IMR-90 (cell line): ENCODE data around the gene CHRNB1. TPM values are rescaled to one million over a fixed set of nuclear protein-coding genes. Genes with fewer than 3 reads are reported as not detected.
A peak's percentile ranks its signal among the peaks of the same experiment; 100 is the strongest.

ENCODE experiments used
- ATAC-seq: fragments of 200-7000 bp; cut with Tn5 transposase; 2 replicates; pipeline ENCODE4 v1.9.1; 2020; ENCODE audit warnings: low read depth, mild to moderate bottlenecking, moderate library complexity
- BruUV-seq: library from RNA; stranded (reverse); fragments of 400-500 nt; replicated peaks from 2 replicates; lab custom pipeline; 2021; lab: Mats Ljungman, UMichigan
- CTCF ChIA-PET: fragments of 300-600 bp; formaldehyde crosslinking; extraction: SDS; loops from one replicate; lab custom pipeline; 2021; ENCODE audit warnings: antibody characterized with exemption; lab: Yijun Ruan, JAX
- POLR2A ChIA-PET: fragments of 300-600 bp; sonication (Branson Sonifier 250); formaldehyde crosslinking; loops from one replicate; lab custom pipeline; 2022; ENCODE audit warnings: antibody characterized with exemption; ENCODE audit not compliant: unreplicated experiment; lab: Charles Lee
- DNase-seq: peaks from one replicate; pipeline ENCODE4 v3.0.0; 2013
- H2AFZ ChIP-seq: replicated peaks from 2 replicates; pipeline ENCODE3; 2013; ENCODE audit warnings: low read length, mild to moderate bottlenecking; ENCODE audit not compliant: poor library complexity
- H2AK5ac ChIP-seq: 2 replicates; pipeline ENCODE4 v1.6.1; 2013; ENCODE audit warnings: low read depth, low read length, inconsistent platforms
- H2AK9ac ChIP-seq: replicated peaks from 2 replicates; pipeline ENCODE3; 2013; ENCODE audit warnings: mild to moderate bottlenecking, low read depth, low read length, moderate library complexity; ENCODE audit not compliant: poor library complexity
- H2BK120ac ChIP-seq: 2 replicates; pipeline ENCODE4 v1.6.1; 2013; ENCODE audit warnings: low read depth, low read length, inconsistent platforms
- H2BK15ac ChIP-seq: 3 replicates; pipeline ENCODE4 v1.6.1; 2013; ENCODE audit warnings: low read depth, low read length, inconsistent platforms
- H2BK20ac ChIP-seq: 2 replicates; pipeline ENCODE4 v1.6.1; 2013; ENCODE audit warnings: low read depth, mild to moderate bottlenecking, inconsistent platforms, low read length, moderate library complexity
- H2BK5ac ChIP-seq: 2 replicates; pipeline ENCODE4 v1.6.1; 2013; ENCODE audit warnings: mild to moderate bottlenecking, low read depth, low read length, inconsistent platforms; ENCODE audit not compliant: poor library complexity, severe bottlenecking
- H3K14ac ChIP-seq: replicated peaks from 2 replicates; pipeline ENCODE4 v1.6.1; 2013; ENCODE audit warnings: low read depth, low read length, inconsistent platforms
- H3K18ac ChIP-seq: 2 replicates; pipeline ENCODE4 v1.6.1; 2013; ENCODE audit warnings: low read depth, low read length, control low read depth
- H3K23ac ChIP-seq: 2 replicates; pipeline ENCODE4 v1.6.1; 2013; ENCODE audit warnings: low read depth, low read length, inconsistent platforms
- H3K27ac ChIP-seq: 2 replicates; pipeline ENCODE4 v1.5.1; 2013; ENCODE audit warnings: mild to moderate bottlenecking, control low read depth, low read length; ENCODE audit not compliant: insufficient read depth
- H3K27me3 ChIP-seq: 2 replicates; pipeline ENCODE4 v1.6.1; 2013; ENCODE audit warnings: low read length; ENCODE audit not compliant: control insufficient read depth, insufficient read depth
- H3K36me3 ChIP-seq: 2 replicates; pipeline ENCODE4 v1.6.1; 2013; ENCODE audit warnings: low read length, mixed read lengths; ENCODE audit not compliant: control insufficient read depth, insufficient read depth
- H3K4ac ChIP-seq: 2 replicates; pipeline ENCODE4 v1.6.1; 2013; ENCODE audit warnings: low read depth, low read length, inconsistent platforms
- H3K4me1 ChIP-seq: 2 replicates; pipeline ENCODE4 v1.6.1; 2013; ENCODE audit warnings: low read length, mixed read lengths; ENCODE audit not compliant: control insufficient read depth, insufficient read depth
- H3K4me2 ChIP-seq: 2 replicates; pipeline ENCODE4 v1.6.1; 2013; ENCODE audit warnings: low read depth, mild to moderate bottlenecking, control low read depth, low read length, moderate library complexity
- H3K4me3 ChIP-seq: 2 replicates; pipeline ENCODE4 v1.5.1; 2013; ENCODE audit warnings: low read depth, mild to moderate bottlenecking, control low read depth, low read length, moderate library complexity; ENCODE audit not compliant: insufficient read depth
- H3K56ac ChIP-seq: 2 replicates; pipeline ENCODE4 v1.6.1; 2013; ENCODE audit warnings: low read length, inconsistent platforms; ENCODE audit not compliant: insufficient read depth; ENCODE audit errors: extremely low read depth
- H3K79me1 ChIP-seq, 2 experiments: 2 replicates each; pipeline ENCODE4 v1.6.1; 2013; ENCODE audit warnings: low read length in 2 of 2, inconsistent platforms in 1 of 2, low read depth in 1 of 2
- H3K9ac ChIP-seq: 2 replicates; pipeline ENCODE4 v1.6.1; 2013; ENCODE audit warnings: low read depth, low read length, control low read depth
- H3K9me1 ChIP-seq: 2 replicates; pipeline ENCODE4 v1.6.1; 2013; ENCODE audit warnings: low read length, inconsistent platforms; ENCODE audit not compliant: insufficient read depth
- H3K9me3 ChIP-seq: 2 replicates; pipeline ENCODE4 v1.6.1; 2013; ENCODE audit warnings: low read length; ENCODE audit not compliant: control insufficient read depth, insufficient read depth
- H4K20me1 ChIP-seq: 2 replicates; pipeline ENCODE4 v1.6.1; 2013; ENCODE audit warnings: low read length, inconsistent platforms; ENCODE audit not compliant: insufficient read depth
- H4K5ac ChIP-seq: 2 replicates; pipeline ENCODE4 v1.6.1; 2013; ENCODE audit warnings: mild to moderate bottlenecking, low read depth, low read length, control low read depth
- H4K8ac ChIP-seq, 2 experiments: 2 replicates each; pipeline ENCODE4 v1.6.1; 2013; ENCODE audit warnings: low read depth in 2 of 2, low read length in 2 of 2, control low read depth in 1 of 2, inconsistent platforms in 1 of 2
- H4K91ac ChIP-seq: 2 replicates; pipeline ENCODE4 v1.6.1; 2013; ENCODE audit warnings: low read depth, low read length, inconsistent platforms; ENCODE audit not compliant: insufficient read depth
- BHLHE40 ChIP-seq: fragments of 150-350 bp; IDR thresholded peaks from 2 replicates; pipeline ENCODE4 v1.6.1; 2016; ENCODE audit warnings: mild to moderate bottlenecking, low read depth, low read length
- CEBPB ChIP-seq: IDR thresholded peaks from 2 replicates; pipeline ENCODE4 v1.6.1; 2012; ENCODE audit warnings: low read depth, low read length, improper control_type of control experiment
- CHD1 ChIP-seq: IDR thresholded peaks from 2 replicates; pipeline ENCODE4 v1.6.1; 2012; ENCODE audit warnings: low read depth, low read length, improper control_type of control experiment
- CTCF ChIP-seq: conservative IDR thresholded peaks from 2 replicates; pipeline ENCODE4 v1.5.1; 2012; ENCODE audit warnings: mild to moderate bottlenecking, low read depth, low read length, improper control_type of control experiment
- FOS ChIP-seq: fragments of 150-350 bp; IDR thresholded peaks from 2 replicates; pipeline ENCODE4 v1.6.1; 2016; ENCODE audit warnings: low read depth, low read length
- MAFK ChIP-seq: IDR thresholded peaks from 2 replicates; pipeline ENCODE4 v1.6.1; 2012; ENCODE audit warnings: low read depth, low read length, improper control_type of control experiment
- MAZ ChIP-seq: IDR thresholded peaks from 2 replicates; pipeline ENCODE4 v1.6.1; 2012; ENCODE audit warnings: low read depth, mild to moderate bottlenecking, low read length, improper control_type of control experiment, moderate library complexity, borderline replicate concordance
- MXI1 ChIP-seq: IDR thresholded peaks from 2 replicates; pipeline ENCODE4 v1.6.1; 2012; ENCODE audit warnings: low read depth, mild to moderate bottlenecking, low read length, moderate library complexity, borderline replicate concordance
- NFE2L2 ChIP-seq: fragments of 150-350 bp; IDR thresholded peaks from 2 replicates; pipeline ENCODE4 v1.6.1; 2016; ENCODE audit warnings: low read depth, mild to moderate bottlenecking, low read length
- POLR2A ChIP-seq: IDR thresholded peaks from 2 replicates; pipeline ENCODE4 v1.6.1; 2012; ENCODE audit warnings: mild to moderate bottlenecking, low read depth, low read length
- RAD21 ChIP-seq: IDR thresholded peaks from 2 replicates; pipeline ENCODE4 v1.6.1; 2012; ENCODE audit warnings: low read length, improper control_type of control experiment
- RCOR1 ChIP-seq: IDR thresholded peaks from 2 replicates; pipeline ENCODE4 v1.6.1; 2012; ENCODE audit warnings: mild to moderate bottlenecking, low read length, improper control_type of control experiment; ENCODE audit not compliant: insufficient replicate concordance
- RFX5 ChIP-seq: IDR thresholded peaks from 2 replicates; pipeline ENCODE4 v1.8.0; 2012; ENCODE audit warnings: low read depth, mild to moderate bottlenecking, low read length, moderate library complexity
- SMC3 ChIP-seq: fragments of 150-350 bp; IDR thresholded peaks from 2 replicates; pipeline ENCODE4 v1.6.1; 2016; ENCODE audit warnings: low read depth, mild to moderate bottlenecking, antibody characterized with exemption, low read length, moderate library complexity
- WGBS, 2 experiments: methylation state at CpG; one replicate each; pipeline versions ENCODE4 v1.1.5 to v1.1.7; 2013; ENCODE audit warnings: missing lambda C conversion rate in 2 of 2; ENCODE audit not compliant: insufficient read length in 1 of 2; ENCODE audit errors: extremely low coverage in 2 of 2; 5-methylcytosine and 5-hydroxymethylcytosine counted together
- dilution Hi-C: fragments of 300-500 bp; cut with HindIII; formaldehyde crosslinking; loops from one replicate; pipeline ENCODE4 v1.14.3; 2018; ENCODE audit warnings: low sequenced_read_pairs; ENCODE audit not compliant: unreplicated experiment
- in situ Hi-C: fragments of 300-500 bp; cut with MboI; formaldehyde crosslinking; loops from 3 replicates; pipeline ENCODE4 v1.14.3; 2019; ENCODE audit warnings: low sequenced_read_pairs, inconsistent platforms, mixed read lengths
- intact Hi-C: fragments of 100-400 bp; cut with micrococcal nuclease; formaldehyde crosslinking; loops from 2 replicates; pipeline ENCODE4 v1.10.0; 2022
- polyA plus RNA-seq, 3 experiments: library from polyadenylated mRNA; depleted of rRNA; stranded (reverse); fragments of >200 nt; gene quantifications; 2 replicates each; pipeline ENCODE4 v1.2.3, GENCODE V29; 2012; ENCODE audit warnings: low replicate concordance in 1 of 3
- total RNA-seq: library from RNA; depleted of rRNA; stranded (reverse); fragments of >200 nt; gene quantifications from 2 replicates; pipeline ENCODE4 v1.2.3, GENCODE V29; 2012
- TF ChIP-seq, protein P1 (sequence below): fragments of 150-350 bp; IDR thresholded peaks from 2 replicates; pipeline ENCODE4 v1.6.1; 2017; ENCODE audit warnings: mild to moderate bottlenecking, antibody characterized with exemption, low read length, low read depth
- TF ChIP-seq, protein P2 (sequence below): fragments of 150-350 bp; IDR thresholded peaks from 2 replicates; pipeline ENCODE4 v1.6.1; 2016; ENCODE audit warnings: low read depth, mild to moderate bottlenecking, low read length, moderate library complexity, borderline replicate concordance

Gene CHRNB1
- total and polyA plus RNA-seq, 2 of the 4 experiments (the other 2 are of a cell fraction) = 4.3 to 6.0 TPM

DNA sequence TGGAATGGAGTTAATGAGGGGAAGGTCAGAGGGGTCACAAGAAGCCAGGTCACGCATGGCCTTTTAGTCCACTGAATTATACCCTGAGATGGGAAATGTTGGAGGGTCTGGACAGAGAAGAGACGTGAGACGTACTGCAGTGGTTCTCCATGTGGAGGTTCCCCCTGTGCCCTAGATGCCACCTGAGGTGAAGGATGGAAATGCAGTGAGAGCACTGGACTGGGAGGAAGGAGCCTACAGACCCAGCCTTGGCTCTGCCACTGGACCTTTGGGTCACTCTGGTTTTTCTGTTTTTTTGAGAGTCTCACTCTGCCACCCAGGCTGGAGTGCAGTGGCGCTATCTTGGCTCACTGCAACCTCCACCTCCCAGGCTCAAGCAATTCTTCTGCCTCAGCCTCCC lies 48.7 kb upstream of the CHRNB1 start:
- Histone ChIP-seq H3K14ac (no peak overlapping the region), H3K9me1 (peaks cover 7% of the 10 kb centered on the region; the same call in 1 of the 2 replicates), H3K18ac (no peak overlapping the region), H4K91ac (no peak overlapping the region; the same call in 1 of the 2 replicates), H2AFZ (no peak overlapping the region), H2AK5ac (no peak overlapping the region; the same call in 1 of the 2 replicates), H3K9ac (no peak overlapping the region), H4K5ac (no peak overlapping the region), H2BK5ac (no peak overlapping the region), H3K9me3 (no peaks in the 10 kb centered on the region), H3K27ac (no peak overlapping the region), H3K36me3 (peaks cover 12% of the 10 kb centered on the region), H3K56ac (no peak overlapping the region), H3K27me3 (no peaks in the 10 kb centered on the region), H3K4me1 (peaks cover 8% of the 10 kb centered on the region), H2AK9ac (no peak overlapping the region), H2BK15ac (no peak overlapping the region), H3K4ac (no peak overlapping the region), H3K4me2 (no peak overlapping the region), H4K20me1 (no peaks in the 10 kb centered on the region), H3K4me3 (no peak overlapping the region), H2BK120ac (no peak overlapping the region), H3K23ac (0 out of 2 replicates have a peak overlapping the region, but pooled peaks have one; percentile 52), H3K79me1 (peaks cover 14 to 34% of the 10 kb centered on the region in 2 experiments), H4K8ac (no peak overlapping the region), H2BK20ac (no peak overlapping the region)
- intact Hi-C loops = no loop called here
- TF ChIP-seq CTCF (no peak), MAFK (no peak), CEBPB (no peak), CHD1 (no peak), RAD21 (no peak), POLR2A (no peak), FOS (no peak), MAZ (no peak), BHLHE40 (no peak), MXI1 (no peak), RCOR1 (no peak), RFX5 (no peak), SMC3 (no peak), NFE2L2 (no peak)
- TF ChIP-seq, protein P1, sequence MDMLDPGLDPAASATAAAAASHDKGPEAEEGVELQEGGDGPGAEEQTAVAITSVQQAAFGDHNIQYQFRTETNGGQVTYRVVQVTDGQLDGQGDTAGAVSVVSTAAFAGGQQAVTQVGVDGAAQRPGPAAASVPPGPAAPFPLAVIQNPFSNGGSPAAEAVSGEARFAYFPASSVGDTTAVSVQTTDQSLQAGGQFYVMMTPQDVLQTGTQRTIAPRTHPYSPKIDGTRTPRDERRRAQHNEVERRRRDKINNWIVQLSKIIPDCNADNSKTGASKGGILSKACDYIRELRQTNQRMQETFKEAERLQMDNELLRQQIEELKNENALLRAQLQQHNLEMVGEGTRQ = no peak
- TF ChIP-seq, protein P2, sequence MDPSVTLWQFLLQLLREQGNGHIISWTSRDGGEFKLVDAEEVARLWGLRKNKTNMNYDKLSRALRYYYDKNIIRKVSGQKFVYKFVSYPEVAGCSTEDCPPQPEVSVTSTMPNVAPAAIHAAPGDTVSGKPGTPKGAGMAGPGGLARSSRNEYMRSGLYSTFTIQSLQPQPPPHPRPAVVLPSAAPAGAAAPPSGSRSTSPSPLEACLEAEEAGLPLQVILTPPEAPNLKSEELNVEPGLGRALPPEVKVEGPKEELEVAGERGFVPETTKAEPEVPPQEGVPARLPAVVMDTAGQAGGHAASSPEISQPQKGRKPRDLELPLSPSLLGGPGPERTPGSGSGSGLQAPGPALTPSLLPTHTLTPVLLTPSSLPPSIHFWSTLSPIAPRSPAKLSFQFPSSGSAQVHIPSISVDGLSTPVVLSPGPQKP = no peak
- ATAC-seq (no peak), DNase-seq (no peak)
- ChIA-PET CTCF (no interaction called here), POLR2A (no interaction called here)
- dilution Hi-C loops = no loop called here
- WGBS, 2 experiments = 88% methylated on average over 3 of the region's 4 CpGs; no CpG with 5 or more reads in 1 of the 2 experiments
- BruUV-seq = no TSS peak
- in situ Hi-C loops = no loop called here
